Keratinocyte (primary cell): Measurements from ENCODE around the gene AP3M1. TPM values are rescaled to one million over a fixed set of nuclear protein-coding genes. Genes with fewer than 3 reads are reported as not detected.

Source experiments
- DNase-seq: peaks from one replicate; pipeline ENCODE4 v3.0.0-alpha.2; 2011; ENCODE audit warnings: low read depth, missing footprints, low spot score
- FAIRE-seq: peaks from 2 replicates; lab custom pipeline; 2011; peaks lifted over from hg19 to GRCh38; lab: Jason Lieb, UNC
- H2AFZ ChIP-seq: 2 replicates; pipeline ENCODE4 v1.6.0; 2012; ENCODE audit warnings: low read length, control low read depth, inconsistent platforms; ENCODE audit not compliant: control insufficient read depth
- H3K27ac ChIP-seq: 2 replicates; pipeline ENCODE4 v1.5.1; 2011; ENCODE audit warnings: low read length; ENCODE audit not compliant: control insufficient read depth, insufficient read depth
- H3K27me3 ChIP-seq: 3 replicates; pipeline ENCODE4 v1.6.0; 2011; ENCODE audit warnings: low read length; ENCODE audit not compliant: control insufficient read depth, insufficient read depth; ENCODE audit errors: extremely low read depth
- H3K36me3 ChIP-seq, 2 experiments: 2 replicates in 1 of 2; 3 replicates in 1 of 2; pipeline ENCODE4 v1.5.1; 2011; ENCODE audit warnings: low read length in 2 of 2, mild to moderate bottlenecking in 1 of 2; ENCODE audit not compliant: control insufficient read depth in 2 of 2, insufficient read depth in 2 of 2; ENCODE audit errors: extremely low read depth in 1 of 2
- H3K4me1 ChIP-seq: 3 replicates; pipeline ENCODE4 v1.5.1; 2011; ENCODE audit warnings: low read length; ENCODE audit not compliant: control insufficient read depth, insufficient read depth; ENCODE audit errors: extremely low read depth
- H3K4me2 ChIP-seq: 3 replicates; pipeline ENCODE4 v1.6.0; 2011; ENCODE audit warnings: low read depth, low read length; ENCODE audit not compliant: control insufficient read depth, insufficient read depth; ENCODE audit errors: extremely low read depth
- H3K4me3 ChIP-seq, 3 experiments: fragments of 200-600 bp in 1 of 3; sonication (generic) in 1 of 3; 2 replicates in 2 of 3; 3 replicates in 1 of 3; pipeline ENCODE4 v1.5.1; 2011 to 2016; ENCODE audit warnings: low read length in 3 of 3, mild to moderate bottlenecking in 3 of 3, control low read depth in 2 of 3, inconsistent platforms in 1 of 3, low read depth in 1 of 3, mixed read lengths in 1 of 3, mixed run types in 1 of 3, moderate library complexity in 1 of 3; ENCODE audit not compliant: control insufficient read depth in 2 of 3, insufficient read depth in 2 of 3; ENCODE audit errors: extremely low read depth in 1 of 3
- H3K79me2 ChIP-seq: 2 replicates; pipeline ENCODE4 v1.6.0; 2012; ENCODE audit warnings: low read length; ENCODE audit not compliant: control insufficient read depth, insufficient read depth
- H3K9ac ChIP-seq: 3 replicates; pipeline ENCODE4 v1.6.0; 2011; ENCODE audit warnings: low read length; ENCODE audit not compliant: control insufficient read depth, insufficient read depth; ENCODE audit errors: extremely low read depth
- H3K9me1 ChIP-seq: 3 replicates; pipeline ENCODE4 v1.6.0; 2011; ENCODE audit warnings: low read length; ENCODE audit not compliant: control insufficient read depth, insufficient read depth; ENCODE audit errors: extremely low read depth
- H3K9me3 ChIP-seq: 2 replicates; pipeline ENCODE4 v1.5.1; 2012; ENCODE audit warnings: low read depth, low read length; ENCODE audit not compliant: control insufficient read depth
- H4K20me1 ChIP-seq: 3 replicates; pipeline ENCODE4 v1.6.0; 2011; ENCODE audit warnings: low read length; ENCODE audit not compliant: control insufficient read depth, insufficient read depth; ENCODE audit errors: extremely low read depth
- EZH2 ChIP-seq: IDR thresholded peaks from one replicate; pipeline ENCODE4 v1.6.1; 2012; ENCODE audit warnings: inconsistent platforms, mild to moderate bottlenecking, low read length, moderate library complexity
- dilution Hi-C: fragments of 300-500 bp; cut with MboI; formaldehyde crosslinking; loops from one replicate; pipeline ENCODE4 v1.7.0; 2020; ENCODE audit warnings: low sequenced_read_pairs; ENCODE audit not compliant: extremely low pct_ligation_motif_present
- polyA plus RNA-seq, 5 experiments: library from polyadenylated mRNA; depleted of rRNA in 3 of 5; stranded (reverse) in 3 of 5; stranded (forward) in 1 of 5; unstranded in 1 of 5; fragments of >200 nt; gene quantifications; 1 replicate in 1 of 5; 2 replicates in 3 of 5; 3 replicates in 1 of 5; pipeline versions ENCODE4 v1.2.1 to v1.2.3, GENCODE V29; 2011 to 2012; ENCODE audit warnings: missing spikeins in 2 of 5, low read depth in 1 of 5, low replicate concordance in 1 of 5
- TF ChIP-seq, protein P1 (sequence below), 3 experiments: IDR thresholded peaks in 1 of 3; conservative IDR thresholded peaks in 1 of 3; optimal IDR thresholded peaks in 1 of 3; 2 replicates in 2 of 3; 3 replicates in 1 of 3; pipeline versions ENCODE3 to v1.5.1; 2011; ENCODE audit warnings: low read length in 3 of 3, mild to moderate bottlenecking in 3 of 3, moderate library complexity in 2 of 3, control low read depth in 1 of 3, inconsistent platforms in 1 of 3; ENCODE audit not compliant: insufficient read depth in 2 of 3; ENCODE audit errors: extremely low read depth in 1 of 3

AP3M1 gene
- polyA plus RNA-seq, 1 donor (not counting 4 experiments of a cell fraction or from before 2014, with no cell fraction given) = 53.5 TPM

DNA sequence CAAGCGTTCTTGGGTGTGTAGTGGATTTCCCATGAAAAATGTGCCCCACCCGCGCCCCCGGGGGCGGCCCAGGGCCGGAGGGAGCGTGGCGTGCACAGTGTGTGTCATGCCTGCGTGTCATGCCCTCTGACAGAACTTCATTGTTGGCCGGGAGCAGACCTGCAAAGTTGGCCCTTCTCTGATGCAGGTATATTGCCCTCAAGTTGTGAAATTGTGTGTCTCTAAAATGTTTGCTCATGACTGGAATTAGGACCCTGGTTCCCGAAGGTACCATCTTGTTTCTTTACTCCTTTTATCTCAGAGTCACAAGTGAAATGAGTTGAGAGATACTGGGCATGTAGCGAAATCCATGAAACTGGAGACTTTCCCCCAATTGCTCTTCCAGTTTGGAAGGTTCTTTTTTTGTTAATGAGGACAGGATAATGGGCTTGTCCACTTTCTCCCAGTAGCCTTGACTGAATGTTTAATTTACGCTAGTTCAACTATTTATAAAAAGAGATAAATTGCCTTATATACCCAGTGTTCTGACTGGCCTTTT is 26.6 kb upstream of the AP3M1 start:
- Histone ChIP-seq H3K27ac (peak overlapping the region; percentile 98), H3K9me1 (no peaks in the 10 kb centered on the region), H3K9me3 (no peaks in the 10 kb centered on the region), H3K79me2 (peaks cover 54% of the 10 kb centered on the region), H2AFZ (no peak overlapping the region), H3K36me3 (peaks cover 0 to 3% of the 10 kb centered on the region in 2 experiments), H3K4me2 (peak overlapping the region; percentile 99), H3K27me3 (no peaks in the 10 kb centered on the region), H3K4me3 (peak overlapping the region; percentile 59 to 99 (median 86)), H4K20me1 (no peaks in the 10 kb centered on the region), H3K9ac (peak overlapping the region; percentile 99), H3K4me1 (peaks cover 31% of the 10 kb centered on the region)
- dilution Hi-C loops = no loop called here
- no peak for FAIRE-seq
- TF ChIP-seq, protein P1, sequence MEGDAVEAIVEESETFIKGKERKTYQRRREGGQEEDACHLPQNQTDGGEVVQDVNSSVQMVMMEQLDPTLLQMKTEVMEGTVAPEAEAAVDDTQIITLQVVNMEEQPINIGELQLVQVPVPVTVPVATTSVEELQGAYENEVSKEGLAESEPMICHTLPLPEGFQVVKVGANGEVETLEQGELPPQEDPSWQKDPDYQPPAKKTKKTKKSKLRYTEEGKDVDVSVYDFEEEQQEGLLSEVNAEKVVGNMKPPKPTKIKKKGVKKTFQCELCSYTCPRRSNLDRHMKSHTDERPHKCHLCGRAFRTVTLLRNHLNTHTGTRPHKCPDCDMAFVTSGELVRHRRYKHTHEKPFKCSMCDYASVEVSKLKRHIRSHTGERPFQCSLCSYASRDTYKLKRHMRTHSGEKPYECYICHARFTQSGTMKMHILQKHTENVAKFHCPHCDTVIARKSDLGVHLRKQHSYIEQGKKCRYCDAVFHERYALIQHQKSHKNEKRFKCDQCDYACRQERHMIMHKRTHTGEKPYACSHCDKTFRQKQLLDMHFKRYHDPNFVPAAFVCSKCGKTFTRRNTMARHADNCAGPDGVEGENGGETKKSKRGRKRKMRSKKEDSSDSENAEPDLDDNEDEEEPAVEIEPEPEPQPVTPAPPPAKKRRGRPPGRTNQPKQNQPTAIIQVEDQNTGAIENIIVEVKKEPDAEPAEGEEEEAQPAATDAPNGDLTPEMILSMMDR (optimal IDR thresholded peaks at IDR 0.05 in 1 of 3, IDR thresholded peaks at IDR 0.05 in 1 of 3, conservative IDR thresholded peaks at IDR 0.05 in 1 of 3; ENCODE audit: extremely low read depth in 1 of 3, insufficient read depth in 2 of 3, low read length in 3 of 3) = no peak
- TF ChIP-seq EZH2 = no peak
- no peak for DNase-seq

DNA sequence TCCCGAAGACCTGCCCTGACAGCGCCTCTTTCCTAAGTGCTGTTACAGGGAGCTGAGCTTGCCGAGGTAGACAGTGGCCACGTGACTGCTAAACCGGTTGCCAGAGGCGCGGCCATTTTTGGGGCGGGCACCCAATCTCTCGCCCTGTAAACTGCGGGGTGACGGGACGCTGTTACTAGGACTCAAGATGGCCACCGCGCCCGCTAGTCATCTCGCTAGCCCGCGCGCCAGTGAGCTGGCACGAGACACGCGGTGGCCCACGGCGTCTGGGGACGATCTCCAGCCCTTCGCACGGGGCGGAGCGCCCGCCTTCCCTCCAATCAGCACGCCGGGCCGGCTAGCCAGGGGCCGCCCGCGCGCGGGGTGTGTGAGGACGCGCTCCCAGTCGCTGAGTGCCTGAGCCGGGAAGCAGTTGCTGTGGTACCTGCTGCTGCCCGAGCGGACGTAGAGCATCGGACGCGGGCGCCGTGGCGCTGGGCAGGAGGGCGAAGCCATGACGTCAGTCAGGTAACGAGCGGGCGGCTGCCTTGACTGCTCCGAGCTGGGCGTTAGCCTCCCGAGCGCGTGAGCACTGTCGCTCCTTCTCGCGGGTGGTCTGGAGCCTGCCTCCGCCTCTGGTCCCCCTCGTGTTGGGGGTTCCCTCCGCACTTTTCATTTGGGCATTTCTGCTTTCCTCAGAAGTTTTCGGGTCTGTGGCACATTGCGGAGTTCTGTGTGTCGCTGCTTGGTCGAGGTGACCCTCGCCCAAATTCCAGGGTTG is 25.9 kb upstream of the AP3M1 start:
- Histone ChIP-seq H3K27ac (peak overlapping the region; percentile 98), H3K4me2 (peak overlapping the region; percentile 99), H3K79me2 (peaks cover 48% of the 10 kb centered on the region), H3K4me1 (peaks cover 26% of the 10 kb centered on the region), H3K9ac (peak overlapping the region; percentile 99), H4K20me1 (no peaks in the 10 kb centered on the region), H3K9me1 (no peaks in the 10 kb centered on the region), H2AFZ (peak overlapping the region; percentile 90), H3K36me3 (no peaks in the 10 kb centered on the region), H3K27me3 (no peaks in the 10 kb centered on the region), H3K9me3 (no peaks in the 10 kb centered on the region), H3K4me3 (peak overlapping the region; percentile 59 to 99 (median 86))
- DNase-seq = peak; percentile 77
- dilution Hi-C loops = no loop called here
- no peak for FAIRE-seq
- TF ChIP-seq, protein P1 (optimal IDR thresholded peaks at IDR 0.05 in 1 of 3, IDR thresholded peaks at IDR 0.05 in 1 of 3, conservative IDR thresholded peaks at IDR 0.05 in 1 of 3; ENCODE audit: extremely low read depth in 1 of 3, insufficient read depth in 2 of 3, low read length in 3 of 3) = no peak
- no peak for TF ChIP-seq EZH2
